DND-41 (cell line): ENCODE measurements around the gene SHH.

Experiments used
- ATAC-seq: fragments of 200-7000 bp; cut with Tn5 transposase; 3 replicates; pipeline ENCODE4 v1.9.1; 2021; ENCODE audit warnings: low read depth; ENCODE audit not compliant: insufficient read depth
- DNase-seq: peaks from one replicate; pipeline ENCODE4 v3.0.0-alpha.2; 2020
- H2AFZ ChIP-seq: 2 replicates; pipeline ENCODE4 v1.6.0; 2012; ENCODE audit warnings: low read depth, low read length
- H3K27ac ChIP-seq: 2 replicates; pipeline ENCODE4 v1.5.1; 2012; ENCODE audit warnings: low read length, inconsistent platforms
- H3K27me3 ChIP-seq: fragments of 200-600 bp; sonication (generic); 2 replicates; pipeline ENCODE4 v1.6.0; 2012; ENCODE audit warnings: low read length, mild to moderate bottlenecking, inconsistent platforms; ENCODE audit not compliant: insufficient read depth, poor library complexity
- H3K36me3 ChIP-seq: 2 replicates; pipeline ENCODE4 v1.5.1; 2012; ENCODE audit warnings: low read length, inconsistent platforms; ENCODE audit not compliant: insufficient read depth
- H3K4me1 ChIP-seq: 2 replicates; pipeline ENCODE4 v1.5.1; 2012; ENCODE audit warnings: mild to moderate bottlenecking, low read length; ENCODE audit not compliant: insufficient read depth
- H3K4me2 ChIP-seq: 2 replicates; pipeline ENCODE4 v1.6.0; 2012; ENCODE audit warnings: mild to moderate bottlenecking, moderate library complexity, low read length, inconsistent platforms; ENCODE audit not compliant: insufficient read depth
- H3K4me3 ChIP-seq, 2 experiments: fragments of 200-600 bp in 1 of 2; shearing (Covaris generic) in 1 of 2; 2 replicates each; pipeline ENCODE4 v1.5.1; 2012 to 2016; ENCODE audit warnings: inconsistent platforms in 2 of 2, low read length in 2 of 2, mild to moderate bottlenecking in 2 of 2, low read depth in 1 of 2, moderate library complexity in 1 of 2
- H3K79me2 ChIP-seq: 2 replicates; pipeline ENCODE4 v1.6.0; 2012; ENCODE audit warnings: low read length, inconsistent platforms; ENCODE audit not compliant: insufficient read depth
- H3K9ac ChIP-seq: 2 replicates; pipeline ENCODE4 v1.6.0; 2012; ENCODE audit warnings: low read depth, mild to moderate bottlenecking, inconsistent platforms, low read length, moderate library complexity
- H3K9me3 ChIP-seq: 2 replicates; pipeline ENCODE4 v1.5.1; 2012; ENCODE audit warnings: low read length, moderate library complexity, mild to moderate bottlenecking, inconsistent platforms; ENCODE audit not compliant: insufficient read depth, severe bottlenecking
- H4K20me1 ChIP-seq: 2 replicates; pipeline ENCODE4 v1.6.0; 2012; ENCODE audit warnings: low read length; ENCODE audit not compliant: insufficient read depth
- CTCF ChIP-seq: IDR thresholded peaks from 2 replicates; pipeline ENCODE4 v1.5.1; 2012; ENCODE audit warnings: borderline replicate concordance, low read length, moderate library complexity, mild to moderate bottlenecking; ENCODE audit not compliant: poor library complexity, severe bottlenecking; ENCODE audit errors: extremely low read depth
- EZH2 ChIP-seq: IDR thresholded peaks from 3 replicates; pipeline ENCODE4 v1.6.1; 2012; ENCODE audit warnings: borderline replicate concordance, low read depth, mild to moderate bottlenecking, moderate library complexity, low read length, inconsistent platforms; ENCODE audit not compliant: severe bottlenecking

The SHH gene

GRCh38 chr7:155782466-155782865 lies 29.8 kb downstream of the SHH start:
- Histone ChIP-seq H3K4me1 (no peaks in the 10 kb centered on the region), H4K20me1 (peaks cover 28% of the 10 kb centered on the region), H3K9ac (no peak overlapping the region), H2AFZ (no peak overlapping the region), H3K27ac (no peak overlapping the region), H3K27me3 (no peaks in the 10 kb centered on the region), H3K4me3 (no peak overlapping the region), H3K79me2 (no peaks in the 10 kb centered on the region; the same call in 1 of the 2 replicates), H3K4me2 (no peak overlapping the region), H3K36me3 (peaks cover 64% of the 10 kb centered on the region), H3K9me3 (no peaks in the 10 kb centered on the region)
- no peak for DNase-seq
- ATAC-seq = no peak
- no peak for TF ChIP-seq EZH2
- no peak for TF ChIP-seq CTCF

- no peaks in the 10 kb centered on the region for H3K9me3 ChIP-seq
- DNase-seq = no peak
- H3K79me2 ChIP-seq = no peaks in the 10 kb centered on the region; the same call in 1 of the 2 replicates
- peaks cover 31% of the 10 kb centered on the region for H4K20me1 ChIP-seq
- H3K9ac ChIP-seq = no peak overlapping the region
- peaks cover 74% of the 10 kb centered on the region for H3K36me3 ChIP-seq
- H2AFZ ChIP-seq = no peak overlapping the region
- H3K4me2 ChIP-seq = no peak overlapping the region
- H3K27ac ChIP-seq = no peak overlapping the region
- H3K4me3 ChIP-seq = no peak overlapping the region
- TF ChIP-seq EZH2 (no peak), CTCF (no peak)
- no peaks in the 10 kb centered on the region for H3K4me1 ChIP-seq
- ATAC-seq = no peak
- H3K27me3 ChIP-seq = no peaks in the 10 kb centered on the region
These were observed 30.8 kb downstream of the SHH start for GRCh38 chr7:155781433-155781832.

GRCh38 chr7:155780884-155781283 lies 31.4 kb downstream of the SHH start:
- Histone ChIP-seq H3K36me3 (peaks cover 79% of the 10 kb centered on the region), H3K4me2 (no peak overlapping the region), H3K27me3 (no peaks in the 10 kb centered on the region), H3K9ac (no peak overlapping the region), H3K4me3 (no peak overlapping the region), H3K9me3 (no peaks in the 10 kb centered on the region), H3K27ac (no peak overlapping the region), H4K20me1 (peaks cover 32% of the 10 kb centered on the region), H3K79me2 (no peaks in the 10 kb centered on the region; the same call in 1 of the 2 replicates), H2AFZ (no peak overlapping the region), H3K4me1 (no peaks in the 10 kb centered on the region)
- ATAC-seq (no peak), DNase-seq (no peak)
- no peak for TF ChIP-seq EZH2

GRCh38 chr7:155778349-155778748 lies 33.9 kb downstream of the SHH start:
- no peaks in the 10 kb centered on the region for H3K4me1 ChIP-seq
- H3K27ac ChIP-seq = no peak overlapping the region
- H4K20me1 ChIP-seq = peaks cover 35% of the 10 kb centered on the region
- peaks cover 94% of the 10 kb centered on the region for H3K36me3 ChIP-seq
- TF ChIP-seq EZH2 (no peak), CTCF (no peak)
- H2AFZ ChIP-seq = no peak overlapping the region
- no peak overlapping the region for H3K4me3 ChIP-seq
- no peaks in the 10 kb centered on the region; the same call in 1 of the 2 replicates for H3K79me2 ChIP-seq
- ATAC-seq (no peak), DNase-seq (no peak)
- no peaks in the 10 kb centered on the region for H3K9me3 ChIP-seq
- no peak overlapping the region for H3K4me2 ChIP-seq
- H3K9ac ChIP-seq = no peak overlapping the region
- no peaks in the 10 kb centered on the region for H3K27me3 ChIP-seq
